K562 (cell line): Measurements from ENCODE around the gene YPEL4. TPM values are rescaled to one million over a fixed set of nuclear protein-coding genes. Genes with fewer than 3 reads are reported as not detected.

ENCODE experiments used
- ATAC-seq: fragments of 200-7000 bp; cut with Tn5 transposase; 3 replicates; pipeline ENCODE4 v1.9.1; 2020; ENCODE audit warnings: moderate library complexity
- BruUV-seq: library from RNA; stranded (reverse); fragments of 400-500 nt; replicated peaks from 2 replicates; lab custom pipeline; 2021; lab: Mats Ljungman, UMichigan
- CTCF ChIA-PET: fragments of 300-600 bp; formaldehyde crosslinking; extraction: SDS; loops from one replicate; lab custom pipeline; 2021; ENCODE audit warnings: low intra/inter-chr PET ratio; lab: Yijun Ruan, JAX
- POLR2A ChIA-PET: fragments of 300-600, 350-650 bp; sonication (Branson Sonifier 250); formaldehyde crosslinking; extraction: SDS; loops from one replicate; lab custom pipeline; 2021; ENCODE audit warnings: antibody characterized with exemption, inconsistent platforms; lab: Yijun Ruan, JAX
- DNase-seq, 4 experiments: peaks; one replicate each; pipeline versions ENCODE4 v3.0.0 to v3.0.0-alpha.2; 2011 to 2018; ENCODE audit warnings: low spot score in 3 of 4, mixed read lengths in 3 of 4; ENCODE audit errors: extremely low read depth in 1 of 4
- FAIRE-seq: peaks from 2 replicates; lab custom pipeline; 2011; peaks lifted over from hg19 to GRCh38; lab: Jason Lieb, UNC
- H2AFZ ChIP-seq: 2 replicates; pipeline ENCODE4 v1.6.0; 2011; ENCODE audit warnings: low read depth, low read length, control low read depth, inconsistent platforms
- H3K27ac ChIP-seq: fragments of 200-600 bp; 3 replicates; pipeline ENCODE4 v1.8.0; 2011; ENCODE audit warnings: low read depth, mild to moderate bottlenecking, control low read depth, inconsistent platforms, low read length, moderate library complexity, mixed read lengths; ENCODE audit errors: extremely low read depth
- H3K27me3 ChIP-seq, 2 experiments: fragments of 300-600 bp in 1 of 2; 2 replicates in 1 of 2; 3 replicates in 1 of 2; pipeline versions ENCODE4 v1.6.0 to v1.8.0; 2011; ENCODE audit warnings: inconsistent platforms in 2 of 2, low read length in 2 of 2, mild to moderate bottlenecking in 1 of 2, mixed read lengths in 1 of 2, moderate library complexity in 1 of 2; ENCODE audit not compliant: control insufficient read depth in 2 of 2, insufficient read depth in 2 of 2
- H3K36me3 ChIP-seq: fragments of 300-600 bp; 3 replicates; pipeline ENCODE4 v1.8.0; 2011; ENCODE audit warnings: mild to moderate bottlenecking, low read length, inconsistent platforms; ENCODE audit not compliant: control insufficient read depth, insufficient read depth
- H3K4me1 ChIP-seq, 2 experiments: fragments of 200-600 bp in 1 of 2; replicated peaks in 1 of 2; 2 replicates in 1 of 2; 3 replicates in 1 of 2; pipeline versions ENCODE4 v1.5.1 to v1.8.0; 2011; ENCODE audit warnings: inconsistent platforms in 2 of 2, low read length in 2 of 2, mild to moderate bottlenecking in 1 of 2, mixed read lengths in 1 of 2, moderate library complexity in 1 of 2; ENCODE audit not compliant: control insufficient read depth in 2 of 2, insufficient read depth in 2 of 2
- H3K4me2 ChIP-seq: 2 replicates; pipeline ENCODE4 v1.6.1; 2011; ENCODE audit warnings: low read length, control low read depth, inconsistent platforms, mixed read lengths; ENCODE audit not compliant: insufficient read depth
- H3K4me3 ChIP-seq: fragments of 200-600 bp; sonication (generic), shearing (Covaris generic); 2 replicates; pipeline ENCODE4 v1.5.1; 2016; ENCODE audit warnings: control low read depth, inconsistent platforms
- H3K79me2 ChIP-seq: fragments of 200-600 bp; 3 replicates; pipeline ENCODE4 v1.8.0; 2011; ENCODE audit warnings: low read length, inconsistent platforms; ENCODE audit not compliant: control insufficient read depth, insufficient read depth
- H3K9ac ChIP-seq, 2 experiments: 2 replicates each; pipeline versions ENCODE4 v1.6.0 to v1.6.1; 2011; ENCODE audit warnings: low read depth in 2 of 2, low read length in 2 of 2, control low read depth in 1 of 2, inconsistent platforms in 1 of 2, mild to moderate bottlenecking in 1 of 2, mixed read lengths in 1 of 2; ENCODE audit not compliant: insufficient read depth in 1 of 2
- H3K9me1 ChIP-seq: one replicate; pipeline ENCODE4 v1.6.0; 2011; ENCODE audit warnings: inconsistent platforms, mild to moderate bottlenecking, low read length, moderate library complexity; ENCODE audit not compliant: control insufficient read depth, insufficient read depth
- H3K9me3 ChIP-seq: replicated peaks from 2 replicates; pipeline ENCODE4 v1.5.1; 2011; ENCODE audit warnings: low read depth, low read length, inconsistent platforms; ENCODE audit not compliant: control insufficient read depth, insufficient read depth
- H4K20me1 ChIP-seq: replicated peaks from 2 replicates; pipeline ENCODE4 v1.6.1; 2011; ENCODE audit warnings: low read length, inconsistent platforms, mixed read lengths; ENCODE audit not compliant: control insufficient read depth, insufficient read depth
- HNRNPUL1 ChIP-seq: fragments of 200-400 bp; formaldehyde crosslinking; IDR thresholded peaks from 2 replicates; pipeline ENCODE4 v1.6.1; 2017; ENCODE audit warnings: low read length
- KDM2B ChIP-seq: fragments of 250-450 bp; sonication (Bioruptor Pico); IDR thresholded peaks from 2 replicates; pipeline ENCODE4 v1.8.0; 2021; ENCODE audit warnings: mild to moderate bottlenecking, moderate library complexity
- PBX2 ChIP-seq, 2 experiments: IDR thresholded peaks in 1 of 2; conservative IDR thresholded peaks in 1 of 2; 2 replicates each; pipeline ENCODE4 v1.6.1; 2016; ENCODE audit warnings: low read depth in 2 of 2, mild to moderate bottlenecking in 1 of 2, missing compliant biosample characterization in 1 of 2, missing genetic modification characterization in 1 of 2, moderate library complexity in 1 of 2
- PKNOX1 ChIP-seq: fragments of 450-650 bp; IDR thresholded peaks from 2 replicates; pipeline ENCODE4 v1.6.1; 2016
- PTRF ChIP-seq: fragments of 450-650 bp; IDR thresholded peaks from 2 replicates; pipeline ENCODE4 v1.6.1; 2016; ENCODE audit warnings: mild to moderate bottlenecking, missing genetic modification characterization, missing compliant biosample characterization
- TRIM25 ChIP-seq: fragments of 450-650 bp; IDR thresholded peaks from 2 replicates; pipeline ENCODE4 v1.7.0; 2016; ENCODE audit warnings: borderline replicate concordance
- ZNF121 ChIP-seq: sonication (generic); formaldehyde crosslinking; conservative IDR thresholded peaks from 2 replicates; pipeline ENCODE4 v1.8.0; 2022; ENCODE audit warnings: missing genetic modification reagents
- ZNF780A ChIP-seq: fragments of 250-450 bp; sonication (Bioruptor Pico); IDR thresholded peaks from 2 replicates; pipeline ENCODE4 v1.5.0; 2021; ENCODE audit warnings: mild to moderate bottlenecking
- WGBS: fragments of 100-300 bp; shearing (Covaris generic); methylation state at CpG from one replicate; pipeline ENCODE4 v1.1.6; 2016; ENCODE audit warnings: low coverage, mixed read lengths; ENCODE audit not compliant: insufficient coverage; ENCODE audit errors: missing lambda C conversion rate; 5-methylcytosine and 5-hydroxymethylcytosine counted together
- in situ Hi-C: fragments of 300-500 bp; cut with MboI; formaldehyde crosslinking; loops from 4 replicates; pipeline ENCODE4 v1.15.0; 2018; ENCODE audit warnings: inconsistent platforms, mixed read lengths
- intact Hi-C: fragments of 100-400 bp; cut with micrococcal nuclease; formaldehyde crosslinking; loops from 2 replicates; pipeline ENCODE4 v1.14.2; 2022
- polyA plus RNA-seq, 8 experiments: library from polyadenylated mRNA; depleted of rRNA in 4 of 8; stranded (reverse) in 5 of 8; unstranded in 3 of 8; fragments of >200 nt; fragmentation: Nextera tagmentation in 2 of 8; fragmentation: Illumina TruSeq in 1 of 8; extraction: Ambion mirVana in 2 of 8; extraction: Trizol in 1 of 8; gene quantifications; 2 replicates each; pipeline versions ENCODE4 v1.2.1 to v1.2.3, GENCODE V29; 2011 to 2014; ENCODE audit warnings: inconsistent platforms in 1 of 8, missing spikeins in 1 of 8
- total RNA-seq, 7 experiments: library from RNA; depleted of rRNA in 6 of 7; stranded (reverse); fragments of >200 nt in 6 of 7; fragmentation: Illumina TruSeq in 2 of 7; extraction: Trizol in 2 of 7; gene quantifications; 2 replicates each; pipeline versions ENCODE4 v1.2.1 to v1.2.3, GENCODE V29; 2011 to 2021; ENCODE audit warnings: low replicate concordance in 1 of 7

YPEL4 gene
- total and polyA plus RNA-seq, 9 of the 15 experiments (the other 6 are each of a cell fraction or from before 2014, with no cell fraction given): 0.07 to 1.4 (median 0.40) TPM; not detected in 2

GRCh38 chr11:57624864-57625263 lies 24.8 kb downstream of the YPEL4 start:
- H3K27me3 ChIP-seq: peaks cover 11 to 12% of the 10 kb centered on the region in 2 experiments; a peak in 4 of 5 replicates
- 0% methylated on average over 2 of the region's 2 CpGs for WGBS
- ChIA-PET POLR2A (interaction anchor here (1.4 kb wide), 1 partner anchor 11 kb away, joined by 4 read pairs; no protein-coding TSS in a partner anchor), CTCF (no interaction called here)
- ATAC-seq (no peak), DNase-seq (no peak), FAIRE-seq (no peak)
- H3K27ac ChIP-seq: no peak overlapping the region
- in situ Hi-C loops: no loop called here
- TF ChIP-seq PTRF (tag): no peak
- TF ChIP-seq HNRNPUL1: no peak
- TF ChIP-seq ZNF780A (CRISPR knock-in tag): no peak
- H4K20me1 ChIP-seq: no peaks in the 10 kb centered on the region
- H3K4me2 ChIP-seq: no peak overlapping the region
- H3K4me3 ChIP-seq: no peak overlapping the region
- no TSS peak for BruUV-seq
- no peaks in the 10 kb centered on the region for H3K4me1 ChIP-seq
- intact Hi-C loops: no loop called here
- no peaks in the 10 kb centered on the region for H3K79me2 ChIP-seq
- no peaks in the 10 kb centered on the region for H3K9me1 ChIP-seq
- H3K9me3 ChIP-seq: 0 out of 2 replicates have a peak, but pooled peaks cover 1% of the 10 kb centered on the region
- H3K36me3 ChIP-seq: no peaks in the 10 kb centered on the region
- H2AFZ ChIP-seq: no peak overlapping the region
- H3K9ac ChIP-seq: no peak overlapping the region

- ATAC-seq: no peak
- H3K4me3 ChIP-seq: no peak overlapping the region
- FAIRE-seq: no peak
- H2AFZ ChIP-seq: no peak overlapping the region
- peaks cover 8% of the 10 kb centered on the region for H3K9me3 ChIP-seq
- no peak overlapping the region for H3K9ac ChIP-seq
- intact Hi-C loops: no loop called here
- in situ Hi-C loops: no loop called here
- BruUV-seq: no TSS peak
- peaks cover 5 to 11% of the 10 kb centered on the region in 2 experiments; a peak in 3 of 5 replicates for H3K27me3 ChIP-seq
- H3K27ac ChIP-seq: no peak overlapping the region
- H3K4me2 ChIP-seq: no peak overlapping the region
- no peaks in the 10 kb centered on the region for H3K79me2 ChIP-seq
- no peaks in the 10 kb centered on the region for H3K9me1 ChIP-seq
- POLR2A ChIA-PET: interaction anchor here (0.7 to 0.9 kb wide), 2 partner anchors 11 to 472 kb away, joined by 3 to 4 read pairs; no protein-coding TSS in a partner anchor
- no peaks in the 10 kb centered on the region for H3K36me3 ChIP-seq
- no peaks in the 10 kb centered on the region for H3K4me1 ChIP-seq
- 0% methylated on average over 3 of the region's 3 CpGs for WGBS
- CTCF ChIA-PET: no interaction called here
- DNase-seq: no peak
- H4K20me1 ChIP-seq: no peaks in the 10 kb centered on the region
- TF ChIP-seq PBX2 (CRISPR knock-in tag; IDR thresholded peaks at IDR 0.05; ENCODE audit: low read depth) (no peak), PBX2 (tag; conservative IDR thresholded peaks at IDR 0.05; ENCODE audit: low read depth) (0 out of 2 replicates have a peak, but pooled peaks have one; percentile 6), TRIM25 (no peak), ZNF121 (CRISPR knock-in tag) (no peak), PKNOX1 (peak; percentile 74), KDM2B (CRISPR knock-in tag) (no peak)
These were observed 27.4 kb downstream of the YPEL4 start for GRCh38 chr11:57622263-57622662.
